SK-N-SH treated with all-trans-retinoic acid at 6 μM for 48 hours (cell line): ENCODE measurements around the gene NTN1.

ENCODE experiments used
- ATAC-seq: fragments of 200-7000 bp; cut with Tn5 transposase; 3 replicates; pipeline ENCODE4 v1.9.1; 2020; ENCODE audit warnings: mild to moderate bottlenecking, moderate library complexity
- ARNTL ChIP-seq: fragments of 450-650 bp; formaldehyde crosslinking; IDR thresholded peaks from 2 replicates; pipeline ENCODE4 v1.5.0; 2020; ENCODE audit warnings: low read depth, mild to moderate bottlenecking, moderate library complexity, borderline replicate concordance
- BACH2 ChIP-seq: fragments of 250-450 bp; sonication (Bioruptor Pico); IDR thresholded peaks from 2 replicates; pipeline ENCODE4 v1.9.0; 2021; ENCODE audit warnings: mild to moderate bottlenecking, borderline replicate concordance
- CREB5 ChIP-seq: fragments of 250-450 bp; sonication (Bioruptor Pico); IDR thresholded peaks from 2 replicates; pipeline ENCODE4 v1.5.1; 2020; ENCODE audit warnings: low read depth, mild to moderate bottlenecking, moderate library complexity
- CSDC2 ChIP-seq: fragments of 250-450 bp; sonication (Bioruptor Pico); IDR thresholded peaks from 2 replicates; pipeline ENCODE4 v1.5.0; 2020; ENCODE audit warnings: mild to moderate bottlenecking, moderate library complexity
- CSRNP3 ChIP-seq: fragments of 250-450 bp; sonication (Bioruptor Pico); IDR thresholded peaks from 2 replicates; pipeline ENCODE4 v1.5.1; 2021; ENCODE audit warnings: mild to moderate bottlenecking, moderate library complexity
- ESRRG ChIP-seq: fragments of 250-450 bp; sonication (Bioruptor Pico); IDR thresholded peaks from 2 replicates; pipeline ENCODE4 v1.6.1; 2021; ENCODE audit warnings: mild to moderate bottlenecking
- GLIS3 ChIP-seq: fragments of 250-450 bp; sonication (Bioruptor Pico); IDR thresholded peaks from 2 replicates; pipeline ENCODE4 v1.5.0; 2020; ENCODE audit warnings: mild to moderate bottlenecking, moderate library complexity
- ISL1 ChIP-seq: fragments of 250-450 bp; sonication (Bioruptor Pico); IDR thresholded peaks from 2 replicates; pipeline ENCODE4 v2.1.2; 2022; ENCODE audit warnings: mild to moderate bottlenecking, moderate library complexity
- OSR1 ChIP-seq: fragments of 250-450 bp; sonication (Bioruptor Pico); IDR thresholded peaks from 2 replicates; pipeline ENCODE4 v1.8.0; 2022; ENCODE audit warnings: moderate library complexity, mild to moderate bottlenecking, inconsistent platforms
- PATZ1 ChIP-seq: fragments of 250-450 bp; sonication (Bioruptor Pico); IDR thresholded peaks from 2 replicates; pipeline ENCODE4 v1.8.0; 2020; ENCODE audit warnings: mild to moderate bottlenecking, moderate library complexity, borderline replicate concordance
- POU6F1 ChIP-seq: fragments of 250-450 bp; sonication (Bioruptor Pico); IDR thresholded peaks from 2 replicates; pipeline ENCODE4 v1.8.0; 2021; ENCODE audit warnings: low read depth, mild to moderate bottlenecking, moderate library complexity, borderline replicate concordance
- PPARA ChIP-seq: fragments of 250-450 bp; sonication (Bioruptor Pico); IDR thresholded peaks from 2 replicates; pipeline ENCODE4 v1.5.0; 2020; ENCODE audit warnings: mild to moderate bottlenecking, borderline replicate concordance
- RARB ChIP-seq: fragments of 250-450 bp; sonication (Bioruptor Pico); IDR thresholded peaks from 2 replicates; pipeline ENCODE4 v1.8.0; 2021; ENCODE audit warnings: mild to moderate bottlenecking, moderate library complexity
- TCF4 ChIP-seq: fragments of 250-450 bp; sonication (Bioruptor Pico); IDR thresholded peaks from 2 replicates; pipeline ENCODE4 v1.8.0; 2021; ENCODE audit warnings: mild to moderate bottlenecking, moderate library complexity, borderline replicate concordance
- TSHZ2 ChIP-seq: fragments of 250-450 bp; sonication (Bioruptor Pico); IDR thresholded peaks from 2 replicates; pipeline ENCODE4 v1.5.0; 2020; ENCODE audit warnings: mild to moderate bottlenecking, moderate library complexity
- ZC3H10 ChIP-seq: fragments of 250-450 bp; sonication (Bioruptor Pico); IDR thresholded peaks from 2 replicates; pipeline ENCODE4 v1.5.1; 2021; ENCODE audit warnings: mild to moderate bottlenecking, moderate library complexity
- ZFP3 ChIP-seq: fragments of 250-450 bp; sonication (Bioruptor Pico); IDR thresholded peaks from 2 replicates; pipeline ENCODE4 v1.5.0; 2020; ENCODE audit warnings: mild to moderate bottlenecking, moderate library complexity
- ZFP30 ChIP-seq: fragments of 450-650 bp; formaldehyde crosslinking; IDR thresholded peaks from 2 replicates; pipeline ENCODE4 v1.5.0; 2022; ENCODE audit warnings: mild to moderate bottlenecking, moderate library complexity
- ZNF565 ChIP-seq: fragments of 450-650 bp; formaldehyde crosslinking; conservative IDR thresholded peaks from 2 replicates; pipeline ENCODE4 v1.5.0; 2020; ENCODE audit warnings: low read depth, mild to moderate bottlenecking, moderate library complexity
- ZNF70 ChIP-seq: fragments of 450-650 bp; formaldehyde crosslinking; IDR thresholded peaks from 2 replicates; pipeline ENCODE4 v1.5.0; 2020; ENCODE audit warnings: mild to moderate bottlenecking, moderate library complexity
- ZNF8 ChIP-seq: fragments of 450-650 bp; formaldehyde crosslinking; IDR thresholded peaks from 2 replicates; pipeline ENCODE4 v1.5.0; 2020; ENCODE audit warnings: mild to moderate bottlenecking, moderate library complexity

The NTN1 gene

GRCh38 chr17:9035249-9035648, 13.9 kb downstream of the NTN1 start:
- no peak for TF ChIP-seq TSHZ2 (CRISPR knock-in tag)
- TF ChIP-seq GLIS3 (CRISPR knock-in tag): no peak
- no peak for TF ChIP-seq OSR1 (CRISPR knock-in tag)
- no peak for TF ChIP-seq ARNTL
- TF ChIP-seq CSDC2 (CRISPR knock-in tag): no peak
- TF ChIP-seq ESRRG (CRISPR knock-in tag): no peak
- no peak for TF ChIP-seq TCF4 (CRISPR knock-in tag)
- TF ChIP-seq RARB: no peak
- TF ChIP-seq ZC3H10 (CRISPR knock-in tag): no peak
- TF ChIP-seq POU6F1: no peak
- TF ChIP-seq ZFP30 (CRISPR knock-in tag): no peak
- no peak for TF ChIP-seq ISL1
- no peak for TF ChIP-seq CREB5 (CRISPR knock-in tag)
- TF ChIP-seq ZNF565 (CRISPR knock-in tag): no peak
- TF ChIP-seq ZFP3 (CRISPR knock-in tag): no peak
- TF ChIP-seq CSRNP3 (CRISPR knock-in tag): no peak
- TF ChIP-seq BACH2 (CRISPR knock-in tag): no peak
- TF ChIP-seq PATZ1 (CRISPR knock-in tag): no peak
- TF ChIP-seq PPARA (CRISPR knock-in tag): no peak
- TF ChIP-seq ZNF70 (CRISPR knock-in tag): no peak
- ATAC-seq: no peak

- no peak for ATAC-seq
- TF ChIP-seq ESRRG (CRISPR knock-in tag) (no peak), ZNF8 (no peak), PATZ1 (CRISPR knock-in tag) (no peak), CSDC2 (CRISPR knock-in tag) (no peak), ZFP30 (CRISPR knock-in tag) (no peak), ZNF565 (CRISPR knock-in tag) (no peak), PPARA (CRISPR knock-in tag) (no peak), OSR1 (CRISPR knock-in tag) (no peak), ARNTL (no peak), TCF4 (CRISPR knock-in tag) (no peak), RARB (no peak)
Measured at GRCh38 chr17:9036336-9036735, 15.0 kb downstream of the NTN1 start.
